ENCODE data around the gene TBPL1.

The TBPL1 gene

DNA sequence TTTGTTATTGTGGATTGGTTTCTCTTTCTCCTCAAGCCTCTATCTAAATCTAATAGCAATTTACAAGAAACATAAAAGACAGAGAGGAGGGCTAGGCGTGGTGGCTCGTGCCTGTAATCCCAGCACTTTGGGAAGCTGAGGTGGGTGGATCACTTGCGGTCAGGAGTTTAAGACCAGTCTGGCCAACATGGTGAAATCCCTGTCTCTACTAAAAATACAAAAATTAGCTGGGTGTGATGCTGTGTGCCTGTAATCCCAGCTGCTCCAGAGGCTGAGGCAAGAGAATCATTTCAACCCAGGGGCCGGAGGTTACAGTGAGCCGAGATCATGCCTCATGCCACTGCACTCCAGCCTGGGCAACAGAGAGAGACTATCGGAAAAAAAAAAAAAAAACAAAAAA is 52.8 kb downstream of the TBPL1 start:
- no peaks in the 10 kb centered on the region for H3K27me3 ChIP-seq (replicated peaks; ENCODE audit: insufficient read depth, low read length)
- H3K9me3 ChIP-seq (replicated peaks; ENCODE audit: insufficient read depth, low read length) = no peaks in the 10 kb centered on the region
- no peak overlapping the region for H3K9ac ChIP-seq (ENCODE audit: low read length)
- H3K27ac ChIP-seq (ENCODE audit: low read length) = no peak overlapping the region
- no peaks in the 10 kb centered on the region for H3K36me3 ChIP-seq (replicated peaks; ENCODE audit: insufficient read depth, low read length)
- H3K79me2 ChIP-seq (ENCODE audit: low read length) = no peaks in the 10 kb centered on the region
- H2AFZ ChIP-seq (ENCODE audit: low read length) = no peak overlapping the region
- H4K20me1 ChIP-seq (ENCODE audit: insufficient read depth, low read length) = no peaks in the 10 kb centered on the region
- no peak for DNase-seq
- H3K4me3 ChIP-seq (ENCODE audit: low read length) = no peak overlapping the region
- no peaks in the 10 kb centered on the region; the same call in 1 of the 2 replicates for H3K4me1 ChIP-seq (ENCODE audit: low read length)
- no peaks in the 10 kb centered on the region; the same call in 1 of the 2 replicates for H3F3A ChIP-seq (ENCODE audit: insufficient read depth, low read length)
- no peak overlapping the region for H3K4me2 ChIP-seq (ENCODE audit: low read depth, low read length)
- H3K9me2 ChIP-seq (replicated peaks; ENCODE audit: insufficient read depth, low read length) = no peaks in the 10 kb centered on the region
- no peak for TF ChIP-seq EZH2 (optimal IDR thresholded peaks at IDR 0.05; ENCODE audit: low read depth, low read length)
- TF ChIP-seq, protein P1, sequence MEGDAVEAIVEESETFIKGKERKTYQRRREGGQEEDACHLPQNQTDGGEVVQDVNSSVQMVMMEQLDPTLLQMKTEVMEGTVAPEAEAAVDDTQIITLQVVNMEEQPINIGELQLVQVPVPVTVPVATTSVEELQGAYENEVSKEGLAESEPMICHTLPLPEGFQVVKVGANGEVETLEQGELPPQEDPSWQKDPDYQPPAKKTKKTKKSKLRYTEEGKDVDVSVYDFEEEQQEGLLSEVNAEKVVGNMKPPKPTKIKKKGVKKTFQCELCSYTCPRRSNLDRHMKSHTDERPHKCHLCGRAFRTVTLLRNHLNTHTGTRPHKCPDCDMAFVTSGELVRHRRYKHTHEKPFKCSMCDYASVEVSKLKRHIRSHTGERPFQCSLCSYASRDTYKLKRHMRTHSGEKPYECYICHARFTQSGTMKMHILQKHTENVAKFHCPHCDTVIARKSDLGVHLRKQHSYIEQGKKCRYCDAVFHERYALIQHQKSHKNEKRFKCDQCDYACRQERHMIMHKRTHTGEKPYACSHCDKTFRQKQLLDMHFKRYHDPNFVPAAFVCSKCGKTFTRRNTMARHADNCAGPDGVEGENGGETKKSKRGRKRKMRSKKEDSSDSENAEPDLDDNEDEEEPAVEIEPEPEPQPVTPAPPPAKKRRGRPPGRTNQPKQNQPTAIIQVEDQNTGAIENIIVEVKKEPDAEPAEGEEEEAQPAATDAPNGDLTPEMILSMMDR (IDR thresholded peaks at IDR 0.05; ENCODE audit: low read length) = no peak
- no peak for TF ChIP-seq EZH2phosphoT487 (IDR thresholded peaks at IDR 0.05; ENCODE audit: low read length)

DNA sequence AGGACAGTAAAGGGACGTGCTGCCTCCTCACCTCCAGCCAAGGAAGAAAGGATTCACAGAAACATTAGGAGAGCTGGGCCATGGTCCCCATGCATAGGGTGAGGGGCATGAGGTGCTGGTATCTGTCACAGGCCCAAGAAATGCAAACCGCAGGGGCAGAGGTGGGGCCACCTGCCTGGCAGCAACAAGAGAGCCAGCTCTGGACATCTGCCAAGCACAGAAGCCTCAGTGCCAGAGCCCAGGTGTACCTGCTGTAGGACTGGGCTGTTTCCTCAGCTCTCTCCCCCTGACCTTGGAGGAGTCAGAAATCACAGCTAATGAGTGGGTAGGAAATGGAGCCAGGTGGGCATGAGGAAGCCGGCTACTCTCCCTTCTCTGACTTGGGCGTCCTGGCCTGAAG is 54.1 kb downstream of the TBPL1 start:
- Histone ChIP-seq H3K9ac (ENCODE audit: low read length) (no peak overlapping the region), H3K79me2 (ENCODE audit: low read length) (no peaks in the 10 kb centered on the region), H3K4me3 (ENCODE audit: low read length) (no peak overlapping the region), H3K9me2 (replicated peaks; ENCODE audit: insufficient read depth, low read length) (no peaks in the 10 kb centered on the region), H4K20me1 (ENCODE audit: insufficient read depth, low read length) (no peaks in the 10 kb centered on the region), H3K4me2 (ENCODE audit: low read depth, low read length) (no peak overlapping the region), H3K4me1 (ENCODE audit: low read length) (no peaks in the 10 kb centered on the region; the same call in 1 of the 2 replicates), H2AFZ (ENCODE audit: low read length) (no peak overlapping the region), H3F3A (ENCODE audit: insufficient read depth, low read length) (no peaks in the 10 kb centered on the region; the same call in 1 of the 2 replicates), H3K27me3 (replicated peaks; ENCODE audit: insufficient read depth, low read length) (no peaks in the 10 kb centered on the region), H3K36me3 (replicated peaks; ENCODE audit: insufficient read depth, low read length) (no peaks in the 10 kb centered on the region), H3K9me3 (replicated peaks; ENCODE audit: insufficient read depth, low read length) (no peaks in the 10 kb centered on the region), H3K27ac (ENCODE audit: low read length) (no peak overlapping the region)
- no peak for DNase-seq
- no peak for TF ChIP-seq EZH2phosphoT487 (IDR thresholded peaks at IDR 0.05; ENCODE audit: low read length)
- TF ChIP-seq EZH2 (optimal IDR thresholded peaks at IDR 0.05; ENCODE audit: low read depth, low read length) = no peak
- TF ChIP-seq, protein P1 (IDR thresholded peaks at IDR 0.05; ENCODE audit: low read length) = no peak

DNA sequence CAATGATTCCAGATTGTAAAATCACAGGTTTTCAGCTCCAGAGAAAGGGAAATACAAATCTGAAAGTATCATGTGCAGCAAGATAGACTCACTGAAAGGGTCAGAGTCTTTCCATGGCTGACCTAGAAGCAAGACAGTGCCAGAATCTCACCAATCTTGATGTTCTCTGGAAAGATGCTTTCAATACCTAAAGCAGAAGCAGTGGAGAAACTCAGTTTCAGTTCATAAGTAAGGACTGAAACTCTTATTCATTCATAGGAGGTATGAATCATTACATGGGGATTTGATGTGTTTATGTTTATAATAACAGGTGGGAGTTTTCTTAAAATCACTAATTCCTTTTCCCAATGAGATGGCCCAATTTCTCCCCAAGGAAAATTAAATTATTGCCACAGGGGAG is 56.9 kb downstream of the TBPL1 start:
- H3K4me2 ChIP-seq (ENCODE audit: low read depth, low read length) = no peak overlapping the region

More for the DNA sequence above, 56.9 kb downstream of the TBPL1 start:
- H3F3A ChIP-seq (ENCODE audit: insufficient read depth, low read length) = no peaks in the 10 kb centered on the region; the same call in 1 of the 2 replicates
- no peak overlapping the region for H3K27ac ChIP-seq (ENCODE audit: low read length)
- no peak overlapping the region for H3K4me3 ChIP-seq (ENCODE audit: low read length)
- H3K79me2 ChIP-seq (ENCODE audit: low read length) = no peaks in the 10 kb centered on the region
- H3K4me1 ChIP-seq (ENCODE audit: low read length) = no peaks in the 10 kb centered on the region; the same call in 1 of the 2 replicates
- H3K9me3 ChIP-seq (replicated peaks; ENCODE audit: insufficient read depth, low read length) = no peaks in the 10 kb centered on the region
- no peak for DNase-seq
- no peaks in the 10 kb centered on the region for H4K20me1 ChIP-seq (ENCODE audit: insufficient read depth, low read length)
- no peaks in the 10 kb centered on the region for H3K36me3 ChIP-seq (replicated peaks; ENCODE audit: insufficient read depth, low read length)
- no peak overlapping the region for H2AFZ ChIP-seq (ENCODE audit: low read length)
- H3K9ac ChIP-seq (ENCODE audit: low read length) = no peak overlapping the region
- no peak for TF ChIP-seq EZH2 (optimal IDR thresholded peaks at IDR 0.05; ENCODE audit: low read depth, low read length)
- TF ChIP-seq EZH2phosphoT487 (IDR thresholded peaks at IDR 0.05; ENCODE audit: low read length) = no peak
- TF ChIP-seq, protein P1 (IDR thresholded peaks at IDR 0.05; ENCODE audit: low read length) = no peak
- H3K27me3 ChIP-seq (replicated peaks; ENCODE audit: insufficient read depth, low read length) = no peaks in the 10 kb centered on the region
- H3K9me2 ChIP-seq (replicated peaks; ENCODE audit: insufficient read depth, low read length) = no peaks in the 10 kb centered on the region
